Measurements from ENCODE around the gene COL26A1.
"Not testable (repeated sequence)": the region's sequence is repeated elsewhere in the genome, so short reads cannot be mapped to it uniquely, and the experiment has no call there.

The COL26A1 gene

DNA sequence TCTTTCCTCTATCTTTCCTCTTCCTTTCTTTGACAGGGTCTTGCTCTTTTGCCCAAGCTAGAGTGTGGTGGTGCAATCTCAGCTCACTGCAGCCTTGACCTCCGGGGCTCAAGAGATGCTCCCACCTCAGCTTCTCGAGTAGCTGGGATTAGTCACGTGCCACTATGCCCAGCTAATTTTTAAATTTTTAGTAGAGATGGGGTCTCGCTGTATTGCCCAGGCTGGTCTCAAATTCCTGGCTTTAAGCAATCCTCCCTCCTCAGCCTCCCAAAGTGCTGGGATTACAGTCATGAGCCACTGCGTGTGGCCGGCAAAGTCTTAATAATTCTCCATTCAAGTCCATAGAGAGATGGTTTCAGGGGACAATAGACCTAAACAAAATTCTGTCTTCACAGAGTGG is 40.2 kb downstream of the COL26A1 start:
- DNase-seq: no peak

DNA sequence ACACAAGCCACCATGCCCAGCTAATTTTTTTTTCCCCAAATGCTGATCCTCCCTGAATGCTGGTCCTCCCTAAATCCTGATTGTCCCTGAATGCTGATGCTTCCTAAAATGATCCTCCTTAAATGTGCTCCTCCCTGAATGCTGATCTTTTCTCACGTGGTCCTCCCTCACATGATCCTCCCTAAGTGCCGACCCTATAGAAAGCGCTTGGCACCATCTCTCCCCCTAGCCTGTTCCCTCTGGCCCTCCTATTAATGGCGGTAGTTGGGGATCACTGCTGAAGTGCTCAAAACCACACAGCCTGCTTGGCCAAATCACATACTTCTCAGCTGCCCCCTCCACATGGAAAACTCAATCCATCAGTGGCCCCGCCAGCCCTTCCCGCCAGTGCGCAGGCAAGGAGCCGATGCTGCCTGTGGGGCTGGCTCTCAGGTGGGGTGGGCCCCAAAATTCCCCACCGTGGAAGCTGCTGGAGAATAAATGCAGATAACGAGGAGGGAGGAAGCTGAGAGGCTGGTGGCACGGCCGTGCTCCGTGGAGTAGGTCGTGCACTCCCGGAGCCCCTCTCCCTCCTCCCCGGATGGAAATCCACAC is 42.9 kb downstream of the COL26A1 start:
- no peak for DNase-seq

DNA sequence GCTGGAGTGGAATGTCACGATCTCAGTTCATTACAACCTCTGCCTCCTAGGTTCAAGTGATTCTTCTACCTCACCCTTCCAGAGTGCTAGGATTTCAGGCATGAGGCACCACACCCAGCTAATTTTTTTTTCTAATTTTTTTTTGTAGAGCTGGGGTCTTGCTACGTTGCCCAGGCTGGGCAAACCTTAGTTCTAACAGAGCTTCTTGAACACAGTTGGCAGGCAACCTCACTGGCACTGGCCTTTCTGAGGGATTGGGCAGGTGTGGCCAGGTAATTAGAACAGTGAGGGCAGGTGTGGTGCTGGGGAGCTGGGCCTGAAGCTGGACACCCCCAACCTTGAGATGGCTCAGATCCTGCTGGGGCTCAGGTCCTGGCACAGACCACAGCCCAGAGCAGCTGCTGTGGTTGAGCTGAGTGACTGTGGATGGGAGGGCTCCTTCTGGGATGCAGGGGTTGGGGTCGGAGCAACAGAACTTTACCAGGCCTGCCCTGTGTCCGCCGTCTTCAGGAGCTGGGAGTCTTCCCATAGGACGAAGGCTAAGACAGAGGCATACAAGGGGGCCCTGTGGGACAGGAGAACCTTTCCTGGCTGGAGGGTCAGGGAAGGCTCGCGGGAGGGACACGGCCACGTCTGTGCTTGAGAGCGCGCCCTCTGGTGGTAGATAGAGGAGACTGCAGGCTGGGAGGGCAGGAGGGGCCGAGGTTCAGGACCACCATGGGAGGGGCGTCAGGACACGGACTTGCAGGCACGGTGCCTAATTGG is 48.2 kb downstream of the COL26A1 start:
- DNase-seq: no peak

- DNase-seq: no peak
Measured at GRCh38 chr7:101411508-101411874, 48.8 kb downstream of the COL26A1 start.

DNA sequence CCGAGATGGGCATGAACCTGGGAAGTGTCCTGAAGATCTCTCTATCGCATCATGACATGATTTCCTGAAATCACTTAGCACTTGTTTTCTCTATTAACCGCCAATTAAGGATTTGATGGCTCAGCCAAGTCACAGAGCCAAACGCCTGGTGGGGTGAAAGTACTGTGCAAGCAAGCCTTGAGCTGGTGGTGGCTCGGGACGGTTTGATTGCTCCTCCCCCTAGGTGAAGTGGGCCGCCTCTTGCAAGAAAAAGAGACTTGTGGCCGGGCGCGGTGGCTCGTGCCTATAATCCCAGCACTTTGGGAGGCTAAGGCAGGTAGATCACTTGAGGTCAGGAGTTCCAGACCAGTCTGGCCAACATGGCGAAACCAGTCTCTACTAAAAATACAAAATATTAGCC is 50.3 kb downstream of the COL26A1 start:
- no peak for DNase-seq

DNA sequence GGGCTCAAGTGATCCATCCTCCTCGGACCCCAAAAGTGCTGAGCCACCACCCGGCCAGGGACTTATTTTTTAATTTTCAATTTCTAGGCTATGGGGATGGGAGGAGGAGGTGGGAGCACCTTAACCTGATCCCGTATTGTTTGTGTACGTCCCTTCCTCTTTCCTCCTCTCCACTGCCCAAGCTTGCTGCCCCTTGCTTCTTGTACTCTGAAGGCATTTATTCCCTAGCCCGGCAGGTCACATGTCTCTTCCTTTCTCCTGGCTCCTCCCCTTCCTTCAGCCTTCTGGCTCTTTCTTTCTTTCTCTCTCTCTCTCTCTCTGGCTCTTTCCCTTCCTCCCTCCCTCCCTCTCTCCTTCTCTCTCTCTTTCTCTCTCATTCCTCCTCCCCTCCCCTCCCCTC is 56.0 kb downstream of the COL26A1 start:
- DNase-seq: no peak

- DNase-seq: no peak
Measured at GRCh38 chr7:101419831-101420230, 57.2 kb downstream of the COL26A1 start.

- DNase-seq: no peak
Measured at GRCh38 chr7:101420436-101420835, 57.8 kb downstream of the COL26A1 start.

GRCh38 chr7:101422356-101423195 is 59.9 kb downstream of the COL26A1 start:
- no peak for DNase-seq

- no peak for DNase-seq
Measured at GRCh38 chr7:101426303-101427011, 63.8 kb downstream of the COL26A1 start.

- DNase-seq: no peak
Measured at GRCh38 chr7:101428093-101428866, 65.6 kb downstream of the COL26A1 start.

- DNase-seq: no peak
Measured at GRCh38 chr7:101432316-101432715, 69.6 kb downstream of the COL26A1 start.

GRCh38 chr7:101433688-101434087 is 71.0 kb downstream of the COL26A1 start:
- no peak for DNase-seq

GRCh38 chr7:101434155-101434554 is 71.5 kb downstream of the COL26A1 start:
- DNase-seq: not testable (repeated sequence)

DNA sequence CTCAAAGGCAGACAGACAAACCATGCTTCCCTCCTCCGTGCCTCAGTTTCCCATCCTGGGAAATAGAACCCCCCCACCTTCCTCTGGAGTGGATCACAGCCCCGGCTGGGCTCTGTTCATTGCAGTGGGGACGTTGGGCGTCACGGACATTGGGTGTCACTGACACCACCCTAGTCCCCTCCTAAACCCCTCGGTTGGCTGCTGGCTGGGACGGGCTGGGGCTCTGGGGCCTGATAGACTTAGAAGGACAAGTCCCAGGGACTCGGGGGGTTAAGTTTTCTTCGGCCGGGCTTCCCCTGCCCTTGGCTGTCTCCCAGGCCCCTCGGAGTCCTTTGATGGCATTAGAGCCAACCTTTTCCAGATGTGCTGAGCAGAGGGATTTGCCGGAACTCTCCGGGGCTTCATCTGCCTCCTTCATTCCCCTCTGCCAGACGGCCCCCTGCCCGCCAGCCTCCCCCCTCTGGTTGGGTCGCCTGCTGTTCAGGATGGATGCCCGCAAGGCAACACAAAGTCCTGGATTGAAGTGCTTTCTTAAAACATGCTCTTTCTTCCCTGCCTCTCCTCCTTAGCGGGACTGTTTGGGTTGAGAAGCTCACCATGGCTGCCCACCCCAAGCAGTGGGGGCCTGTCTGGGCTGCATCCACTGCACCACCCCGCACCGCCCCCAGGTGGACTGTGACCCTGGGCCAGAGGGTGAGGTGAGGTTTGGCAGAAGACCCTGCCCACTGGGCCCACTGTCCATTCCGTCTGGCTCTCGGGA is 73.0 kb downstream of the COL26A1 start:
- no peak for DNase-seq

DNA sequence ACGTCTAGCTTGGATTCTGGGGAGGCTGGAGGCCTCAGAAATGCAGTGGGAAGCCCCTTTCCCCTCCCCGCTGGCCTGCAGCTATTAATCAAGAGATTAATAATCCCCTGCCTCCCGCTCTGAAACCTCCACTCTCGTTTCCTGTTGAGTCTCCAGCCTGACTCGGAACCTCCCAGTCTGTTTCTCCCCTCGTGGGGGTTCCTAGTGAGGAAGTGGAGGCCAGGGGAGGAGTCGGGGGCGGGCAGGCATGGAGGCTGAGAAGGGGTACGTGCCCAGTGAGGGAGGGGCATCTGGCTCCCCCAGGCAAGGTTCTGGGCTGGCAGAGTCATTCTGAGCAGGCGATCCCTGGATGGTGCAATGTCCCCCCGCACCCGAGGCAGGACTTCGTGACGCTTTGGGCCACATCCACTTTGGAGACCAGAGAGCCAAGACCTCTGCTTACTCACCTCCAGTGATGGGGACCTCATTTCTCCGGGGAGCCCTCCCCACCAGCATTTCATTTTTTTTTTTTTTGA is 73.6 kb downstream of the COL26A1 start:
- DNase-seq: no peak

DNA sequence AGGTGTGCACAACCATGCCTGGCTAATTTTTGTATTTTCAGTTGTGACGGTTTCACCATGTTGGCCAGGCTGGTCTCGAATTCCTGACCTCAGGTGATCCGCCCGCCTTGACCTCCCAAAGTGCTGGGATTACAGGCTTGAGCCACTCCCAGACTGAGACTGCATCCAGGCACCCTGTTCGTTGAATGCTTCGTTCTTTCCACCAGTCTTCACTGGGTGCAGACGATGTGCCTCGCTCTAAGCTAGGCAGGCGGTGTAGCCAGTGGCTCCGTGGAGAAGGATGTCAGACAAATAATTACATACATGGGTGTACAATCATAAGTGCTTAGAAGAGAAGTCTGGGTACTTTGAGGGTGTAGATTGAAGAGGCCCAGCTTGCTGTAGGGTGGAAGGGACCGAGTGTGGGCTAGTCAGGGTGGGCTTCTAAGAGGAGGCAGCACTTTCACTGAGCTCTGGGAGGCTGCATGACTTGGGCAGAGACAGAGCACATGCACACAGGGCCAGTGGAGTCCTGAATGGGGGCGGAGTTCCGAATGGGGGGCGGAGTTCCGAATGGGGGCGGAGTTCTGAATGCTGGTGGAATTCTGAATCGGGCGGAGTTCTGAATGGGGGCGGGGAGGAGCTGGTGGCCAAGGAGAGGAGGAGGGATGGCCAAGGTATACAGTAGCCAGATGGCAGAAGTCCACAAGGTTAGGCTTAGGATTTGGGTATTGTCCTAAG is 74.3 kb downstream of the COL26A1 start:
- no peak for DNase-seq

DNA sequence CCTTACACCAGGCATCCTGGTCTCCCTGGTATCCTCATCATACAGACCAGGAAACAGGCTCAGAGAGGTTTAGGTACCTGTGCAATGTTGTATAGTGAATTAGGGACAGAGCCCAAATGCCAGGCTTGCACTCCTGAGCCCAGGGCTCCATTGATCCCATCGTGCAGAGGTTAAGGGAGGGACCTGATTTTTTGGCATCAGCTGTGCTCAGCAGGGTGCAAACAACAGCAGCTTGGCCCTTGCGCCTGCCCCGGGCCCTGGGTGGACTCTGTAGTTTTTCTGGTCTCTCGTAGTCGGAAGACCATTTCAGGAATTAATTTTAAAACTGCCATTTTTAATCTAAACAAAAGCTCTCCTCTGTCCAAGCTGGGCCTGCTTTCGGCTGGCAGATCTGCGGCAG is 79.2 kb downstream of the COL26A1 start:
- no peak for DNase-seq

- DNase-seq: no peak
Measured at GRCh38 chr7:101442426-101443070, 79.9 kb downstream of the COL26A1 start.

GRCh38 chr7:101450064-101450463 is 87.4 kb downstream of the COL26A1 start:
- no peak for DNase-seq

All from NCI-H446 (cell line).